ENCODE measurements around the gene GPR152.

Gene GPR152

DNA sequence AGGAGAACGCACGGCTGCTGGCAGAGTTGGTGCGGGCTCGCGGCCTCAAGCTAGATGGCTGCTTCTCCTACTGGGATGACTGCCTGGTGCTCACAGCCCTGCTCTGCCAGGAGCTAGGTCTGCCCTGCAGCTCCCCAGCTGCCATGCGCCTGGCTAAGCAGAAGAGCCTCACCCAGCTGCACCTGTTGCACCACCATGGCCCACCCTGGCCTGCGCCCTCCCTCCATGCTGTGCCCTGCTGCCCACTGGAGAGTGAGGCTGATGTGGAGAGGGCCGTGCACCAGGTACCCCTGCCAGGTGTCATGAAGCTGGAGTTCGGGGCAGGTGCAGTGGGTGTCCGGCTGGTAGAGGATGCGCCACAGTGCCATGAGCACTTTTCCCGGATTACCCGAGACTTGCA lies 29.1 kb downstream of the GPR152 start:
- no peak for DNase-seq

DNA sequence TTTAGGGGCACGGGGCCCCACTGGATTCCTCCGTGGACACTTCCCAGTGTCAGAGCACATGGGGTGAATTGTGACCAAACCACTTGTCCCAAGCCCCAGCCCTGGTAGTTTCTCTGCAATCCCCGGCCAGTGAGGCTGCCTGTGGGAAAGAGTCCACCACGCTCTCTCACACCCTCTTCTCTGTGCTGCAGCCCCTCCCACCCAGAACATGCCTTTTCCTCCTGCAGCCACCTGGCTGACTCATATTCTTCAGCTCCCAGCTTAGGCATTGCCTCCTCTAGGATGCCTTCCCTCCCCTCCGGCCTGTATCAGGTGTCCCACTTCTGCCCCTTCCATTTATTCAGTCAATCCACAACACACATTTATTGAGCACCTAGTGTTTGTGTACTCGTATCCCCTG lies 29.6 kb downstream of the GPR152 start:
- no peak for DNase-seq

DNA sequence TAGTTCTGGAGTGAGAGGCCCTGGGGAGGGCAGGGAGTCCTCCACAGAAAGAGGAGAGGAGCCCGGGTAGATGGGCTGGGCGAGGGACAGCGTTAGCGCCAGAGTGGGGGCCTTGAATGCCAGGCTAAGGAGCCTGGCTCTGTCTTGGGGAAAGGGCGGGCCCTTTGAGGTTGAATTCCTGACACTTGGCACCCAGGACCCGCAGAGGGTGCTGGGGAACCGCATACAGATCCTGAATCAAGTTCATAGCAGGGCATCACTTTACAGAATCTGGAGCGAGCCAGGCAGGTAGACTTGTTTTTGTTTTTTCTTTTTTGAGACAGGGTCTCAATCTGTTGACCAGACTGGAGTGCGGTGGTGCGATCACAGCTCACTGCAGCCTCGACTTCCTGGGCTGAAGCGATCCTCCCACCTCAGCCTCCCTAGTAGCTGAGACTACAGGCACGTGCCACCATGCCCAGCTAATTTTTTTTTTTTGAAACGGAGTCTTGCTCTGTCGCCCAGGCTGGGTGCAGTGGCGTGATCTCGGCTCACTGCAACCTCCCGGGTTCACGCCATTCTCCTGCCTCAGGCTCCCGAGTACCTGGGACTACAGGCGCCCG lies 31.0 kb downstream of the GPR152 start:
- DNase-seq: no peak

DNA sequence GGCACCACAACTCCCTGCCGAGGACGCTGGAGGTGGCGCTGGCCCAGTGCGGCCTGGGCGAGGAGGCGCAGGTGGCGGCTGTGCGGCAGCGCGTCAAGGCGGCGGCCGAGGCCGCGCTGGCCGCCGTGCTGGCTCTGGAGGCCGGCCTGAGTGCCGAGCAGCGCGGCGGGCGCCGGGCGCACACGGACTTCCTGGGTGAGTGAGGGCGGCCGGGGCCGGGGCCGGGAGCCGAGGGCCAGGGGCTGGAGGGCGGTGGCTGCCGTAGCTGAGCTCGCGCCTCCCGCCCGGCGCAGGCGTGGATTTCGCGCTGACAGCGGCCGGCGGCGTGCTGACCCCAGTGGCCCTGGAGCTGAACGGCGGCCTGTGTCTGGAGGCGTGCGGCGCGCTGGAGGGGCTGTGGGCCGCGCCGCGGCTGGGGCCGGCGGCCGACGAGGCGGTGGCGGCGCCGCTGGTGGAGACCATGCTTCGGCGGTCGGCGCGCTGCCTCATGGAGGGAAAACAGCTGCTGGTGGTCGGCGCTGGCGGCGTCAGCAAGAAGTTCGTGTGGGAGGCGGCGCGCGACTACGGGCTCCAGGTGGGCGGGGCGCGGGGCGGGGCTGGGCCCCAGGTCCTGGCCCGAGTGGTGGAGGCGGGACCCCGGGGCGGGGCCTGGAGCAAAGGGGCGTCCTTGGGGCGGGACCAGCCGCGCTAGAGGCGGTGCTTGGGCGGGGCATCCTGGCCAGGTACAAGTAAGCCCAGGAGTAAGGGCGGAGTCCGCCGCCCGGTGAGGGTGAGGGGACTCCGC lies 31.7 kb downstream of the GPR152 start:
- peak; percentile 98 for DNase-seq

DNA sequence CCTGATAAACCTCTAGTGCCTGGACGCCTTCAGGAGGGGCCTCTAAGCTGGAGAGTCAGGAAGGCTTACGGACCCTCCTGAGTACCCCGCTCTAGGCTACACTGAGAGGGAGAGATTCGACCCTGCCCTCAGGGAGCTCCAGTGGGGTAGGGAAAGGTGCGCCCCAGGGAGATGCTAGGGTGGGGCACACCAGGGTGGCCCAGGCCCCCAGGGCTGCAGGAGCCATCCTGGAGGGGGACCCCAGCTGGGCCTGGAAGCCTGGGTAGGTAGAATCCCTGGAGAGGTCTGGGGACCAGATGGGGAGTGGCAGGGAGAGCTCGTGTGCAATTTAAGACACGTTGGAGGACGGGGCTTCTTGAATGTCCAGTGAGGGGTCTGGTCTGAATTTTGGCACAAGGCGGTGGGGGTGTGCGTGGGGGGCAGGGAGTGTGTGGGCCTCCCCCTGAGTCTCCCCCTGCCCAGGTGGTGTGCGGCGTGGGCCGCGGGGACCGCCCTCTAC lies 32.3 kb downstream of the GPR152 start:
- DNase-seq: no peak

DNA sequence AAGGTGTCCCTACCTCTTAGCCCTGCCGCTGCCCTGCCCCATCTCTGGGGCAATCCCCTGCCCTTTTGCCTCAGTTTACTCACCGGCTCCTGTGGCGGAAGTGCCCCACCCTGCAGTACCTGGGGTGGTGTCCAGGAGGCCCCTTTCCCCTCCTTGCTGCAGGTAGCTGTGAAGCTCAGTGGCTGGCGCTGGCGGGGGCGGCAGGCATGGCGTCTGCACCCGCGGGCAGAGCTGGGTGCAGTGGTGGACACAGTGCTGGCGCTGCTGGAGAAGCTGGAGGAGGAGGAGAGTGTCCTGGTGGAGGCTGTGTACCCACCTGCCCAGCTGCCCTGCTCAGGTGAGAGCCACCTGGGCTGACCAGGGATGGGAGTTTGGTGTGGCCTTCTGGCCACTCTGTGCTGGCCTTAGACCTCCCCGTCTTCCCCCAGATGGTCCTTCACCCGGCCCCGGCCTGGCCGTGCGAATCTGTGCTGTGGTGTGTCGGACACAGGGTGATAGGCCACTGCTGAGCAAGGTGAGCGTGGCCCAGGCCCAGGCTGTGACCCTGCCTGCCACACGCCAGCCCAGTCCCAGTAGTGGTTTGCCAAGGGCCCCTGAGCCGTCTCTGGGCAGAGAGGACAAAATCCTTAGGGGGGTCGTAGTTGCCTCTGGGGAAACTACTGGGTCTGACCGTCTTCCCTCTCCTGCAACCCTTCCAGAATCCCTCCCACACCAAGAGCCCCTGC lies 33.0 kb downstream of the GPR152 start:
- no peak for DNase-seq

DNA sequence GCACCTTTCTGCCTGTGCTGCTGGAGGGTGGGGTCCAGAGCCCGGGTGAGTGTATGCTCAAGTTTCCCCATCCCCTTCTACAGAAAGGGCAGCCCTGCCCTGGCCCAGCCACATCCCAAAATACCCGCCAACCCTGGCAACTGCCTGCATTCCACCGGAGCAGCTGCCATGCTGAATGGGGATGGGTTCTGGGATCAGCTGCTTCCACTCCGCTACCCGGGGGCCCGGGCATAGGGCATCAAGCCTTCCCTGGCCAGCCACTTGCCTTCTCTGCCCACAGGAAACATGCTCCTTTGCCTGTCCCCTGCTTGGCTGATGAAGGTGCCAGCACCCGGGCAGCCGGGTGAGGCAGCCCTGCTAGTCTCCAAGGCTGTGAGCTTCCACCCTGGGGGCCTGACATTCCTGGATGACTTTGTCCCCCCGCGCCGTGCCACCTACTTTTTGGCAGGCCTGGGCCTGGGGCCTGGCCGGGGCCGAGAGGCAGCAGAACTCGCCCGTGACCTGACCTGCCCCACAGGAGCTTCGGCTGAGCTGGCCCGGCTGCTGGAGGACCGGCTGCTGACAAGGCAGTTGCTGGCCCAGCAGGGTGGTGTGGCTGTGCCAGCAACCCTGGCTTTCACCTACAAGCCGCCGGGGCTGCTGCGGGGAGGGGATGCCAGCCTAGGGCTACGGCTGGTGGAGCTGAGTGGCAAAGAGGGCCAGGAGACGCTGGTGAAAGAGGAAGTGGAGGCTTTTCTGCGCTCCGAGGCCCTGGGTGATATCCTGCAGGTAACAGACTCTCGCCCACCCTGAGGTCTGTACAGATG lies 33.9 kb downstream of the GPR152 start:
- DNase-seq: no peak

DNA sequence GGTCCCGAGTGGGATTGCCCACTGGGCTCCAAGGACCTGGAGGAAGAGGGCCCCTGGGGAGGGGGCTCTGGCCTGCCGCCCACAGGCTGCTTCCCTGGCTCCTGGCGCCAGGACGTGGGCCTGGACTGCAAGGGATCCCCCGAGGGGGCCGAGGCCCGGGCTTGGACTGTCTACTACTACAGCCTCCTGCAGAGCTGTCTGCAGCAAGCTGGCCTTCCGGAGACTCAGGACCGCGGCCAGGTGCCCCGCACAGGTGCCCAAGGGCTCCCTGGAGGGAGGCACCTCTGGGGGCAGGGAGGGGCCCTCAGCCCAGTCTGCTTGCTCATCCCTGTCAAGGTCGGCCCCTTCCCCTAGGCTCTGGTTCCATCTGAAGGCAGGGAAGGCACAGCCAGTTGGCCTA lies 35.1 kb downstream of the GPR152 start:
- DNase-seq: no peak

DNA sequence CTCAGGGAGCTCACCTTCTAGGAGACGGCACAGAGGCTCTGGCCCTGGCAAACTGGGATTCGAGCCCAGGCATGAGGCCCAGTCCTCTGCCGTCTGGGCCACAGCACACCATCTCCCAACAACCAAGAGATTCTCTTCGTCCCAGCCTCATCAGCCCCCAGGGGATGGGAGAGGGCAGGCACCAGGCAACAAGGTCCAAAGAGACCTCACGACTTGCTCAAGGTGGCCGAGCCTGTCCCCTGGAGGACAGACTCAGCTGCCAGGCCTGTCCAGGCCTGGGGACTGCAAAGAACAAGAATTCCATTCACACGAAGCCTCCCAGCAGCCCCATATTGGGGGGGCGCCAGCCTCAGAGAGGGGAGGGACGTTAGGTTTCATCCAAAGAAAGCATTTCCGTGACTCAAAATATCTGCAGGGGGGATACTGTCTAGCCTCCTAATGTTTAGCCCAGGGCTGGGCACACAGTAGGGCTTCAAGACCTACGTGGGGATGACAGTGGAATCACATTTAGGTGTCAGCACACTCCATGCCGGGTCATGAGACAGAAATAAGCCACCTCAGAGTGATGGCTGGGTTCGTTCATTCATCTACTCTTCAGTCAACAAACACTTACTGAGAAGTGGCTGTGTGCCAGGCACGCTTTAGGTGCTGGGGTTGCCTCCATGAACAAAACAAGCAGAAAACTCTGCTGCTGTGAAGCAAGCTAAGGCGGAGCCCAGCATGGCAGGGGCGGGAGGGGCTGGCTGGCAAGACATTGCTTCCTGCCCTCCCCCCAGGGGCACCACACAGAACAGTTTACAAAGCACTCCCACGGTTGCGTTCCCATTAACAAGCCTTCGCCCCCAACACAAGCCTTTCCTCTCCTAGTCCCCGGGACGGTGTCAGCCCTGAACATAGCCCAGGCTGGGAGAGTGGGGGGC lies 35.9 kb downstream of the GPR152 start:
- DNase-seq: no peak

DNA sequence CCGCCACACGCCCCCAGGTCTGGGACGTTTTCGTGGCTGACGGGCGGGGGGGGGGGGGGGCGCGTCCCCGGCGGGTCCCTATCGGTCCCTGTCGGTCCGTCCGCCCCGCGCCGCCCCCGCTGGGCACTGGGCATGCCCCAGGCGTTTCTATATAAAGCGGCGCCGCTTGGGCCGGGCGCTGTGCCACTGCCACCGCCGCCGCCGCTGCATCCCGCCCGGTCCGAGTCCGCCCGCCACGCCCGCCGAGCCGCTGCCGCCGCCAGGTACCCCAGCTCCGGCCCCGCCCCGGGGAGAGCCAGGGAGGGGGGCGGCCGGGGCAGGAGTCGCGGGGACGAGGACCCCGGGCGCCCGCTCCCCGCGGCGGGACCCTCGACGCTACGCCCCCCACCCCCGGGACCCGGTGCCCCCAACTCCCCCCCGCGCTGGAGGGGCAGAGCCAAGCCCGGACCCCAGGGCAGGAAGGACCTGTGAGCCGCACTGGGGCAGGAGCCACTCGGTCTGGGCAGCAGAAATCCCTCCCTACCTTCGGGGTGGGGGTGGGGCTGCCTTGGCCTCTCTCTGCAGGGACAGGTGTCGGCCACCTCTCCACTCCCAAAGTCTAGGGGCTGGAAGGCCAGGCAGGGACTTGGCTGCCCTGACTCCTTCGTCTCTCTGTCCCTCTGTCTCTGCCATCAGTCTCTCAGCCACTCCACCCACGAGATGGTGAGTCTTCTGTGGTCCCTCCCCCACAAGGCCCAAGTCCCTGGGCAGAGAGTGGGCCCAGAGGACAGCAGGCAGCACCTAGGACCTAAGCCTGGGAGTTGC lies 36.8 kb downstream of the GPR152 start, which contains the start of gene CARNS1:
CARNS1 (plus strand) TSS at position 178 of the 804 bp plus-strand sequence; CDS start at position 700, 522 bp downstream.
- DNase-seq: no peak

DNA sequence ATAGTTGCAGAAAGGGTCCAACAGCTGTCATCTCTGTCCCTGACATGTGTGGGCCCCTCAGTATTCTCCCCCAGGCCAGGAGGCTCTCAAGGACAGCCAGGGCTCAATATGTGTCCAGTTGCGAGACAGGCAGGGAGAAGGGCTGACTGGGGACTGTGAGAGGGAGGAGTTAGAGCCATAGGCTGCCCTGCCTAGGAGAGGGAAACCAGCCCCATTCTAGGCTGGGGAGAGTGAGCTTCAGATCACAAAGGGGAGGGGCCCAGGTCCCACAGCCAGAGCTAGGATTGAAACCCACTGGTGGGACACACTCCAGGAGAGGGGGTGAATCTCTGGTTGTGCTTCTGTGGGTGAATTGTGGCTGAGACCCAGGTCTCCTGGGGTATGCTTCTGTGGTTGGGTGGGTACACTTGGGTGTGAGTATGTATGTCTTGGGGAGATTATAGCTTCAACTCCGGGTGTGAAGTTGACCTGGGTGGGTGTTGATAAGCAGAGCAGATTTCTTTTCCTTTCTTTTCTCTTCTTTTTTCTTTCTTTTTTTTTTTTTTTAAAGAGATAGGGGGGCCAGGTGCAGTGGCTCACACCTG lies 39.2 kb downstream of the GPR152 start:
- no peak for DNase-seq

DNA sequence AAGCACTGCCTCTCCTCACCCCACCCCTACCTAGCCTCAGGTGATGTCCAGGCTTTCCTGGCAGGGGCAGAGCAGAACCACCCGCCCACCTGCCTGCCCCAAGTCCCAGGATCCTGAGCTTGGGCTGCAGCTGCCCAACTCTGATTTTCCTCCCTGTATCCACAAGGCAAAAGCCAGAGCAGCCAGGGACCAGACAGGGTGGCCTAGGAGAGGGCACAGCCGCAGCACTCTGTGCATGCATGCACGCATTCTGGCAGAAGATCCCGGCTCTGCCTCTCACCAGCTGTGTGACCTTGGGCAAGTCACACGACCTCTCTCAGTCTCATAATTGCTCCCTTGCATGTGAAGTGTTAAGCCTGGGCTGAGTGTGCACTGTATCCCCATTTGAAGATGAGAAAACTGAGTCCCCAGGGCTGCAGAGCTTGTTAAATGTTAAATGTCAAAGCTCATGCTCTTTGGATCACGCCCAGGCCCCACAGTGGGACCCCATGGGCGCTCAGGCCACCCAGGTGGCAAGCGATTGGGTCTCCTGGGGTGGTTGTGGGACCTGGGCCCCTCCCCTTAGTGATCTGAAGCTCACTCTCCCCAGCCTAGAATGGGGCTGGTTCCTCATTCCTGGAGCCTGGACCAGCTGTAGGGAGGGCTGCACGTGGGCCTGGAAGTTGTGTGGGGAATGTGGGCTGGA lies 39.9 kb downstream of the GPR152 start:
- no peak for DNase-seq

DNA sequence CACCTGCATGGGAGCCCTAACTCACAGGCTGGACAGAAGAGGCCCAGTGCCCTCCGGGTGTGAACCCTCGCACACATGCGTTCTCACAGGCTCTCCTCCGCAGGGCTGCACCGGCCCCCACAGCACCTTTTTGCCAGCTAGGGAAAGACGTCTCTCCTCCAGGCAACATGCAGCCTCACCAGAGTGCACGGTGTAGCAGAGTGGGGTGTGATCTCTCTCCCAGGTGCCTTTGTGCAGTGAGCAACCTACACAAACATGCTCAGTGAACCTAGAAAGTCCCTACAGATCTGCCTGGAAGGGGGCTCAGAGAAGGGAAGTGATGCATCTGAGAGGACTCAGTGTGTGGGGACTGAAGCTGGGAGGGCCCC lies 40.8 kb downstream of the GPR152 start:
- no peak for DNase-seq

DNA sequence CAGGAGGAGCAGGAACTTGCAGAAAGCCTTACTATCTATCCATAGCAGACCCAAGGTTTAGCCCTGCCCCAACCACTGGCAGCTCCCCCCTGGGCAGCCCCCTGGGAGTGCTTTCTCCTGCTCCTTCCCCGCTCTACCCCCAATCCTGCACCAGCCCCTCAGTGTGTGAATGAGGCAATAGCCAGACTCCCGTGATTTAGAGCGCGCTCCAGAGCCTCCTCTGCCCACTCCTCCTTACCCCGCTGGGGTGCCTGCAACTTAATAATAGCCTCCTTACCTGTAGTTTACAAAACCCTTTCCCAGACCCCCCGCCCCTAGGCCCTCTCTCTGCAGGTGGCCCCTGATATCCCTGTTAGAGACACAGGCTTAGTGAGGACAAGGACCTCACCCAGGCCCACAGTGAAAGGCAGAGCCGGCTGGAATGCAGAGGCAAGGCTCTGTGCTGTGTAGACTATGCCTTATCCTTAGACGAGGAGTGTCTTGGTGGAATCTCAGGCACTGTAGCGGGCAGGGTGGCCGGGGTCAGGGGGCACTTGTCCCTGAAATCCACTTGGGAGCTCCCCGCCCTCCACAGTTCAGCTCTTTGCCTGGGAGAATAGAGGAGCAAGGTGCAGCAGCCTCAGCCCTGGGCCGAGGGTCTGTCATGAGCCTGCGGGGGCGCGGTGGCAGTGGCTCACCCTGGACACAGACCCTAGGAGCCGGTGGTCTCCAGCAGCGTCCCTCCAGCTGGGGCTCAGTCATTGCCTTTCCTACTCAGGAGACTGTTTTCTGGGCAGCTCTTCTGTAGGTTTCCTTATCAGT lies 41.3 kb downstream of the GPR152 start:
- DNase-seq: no peak

DNA sequence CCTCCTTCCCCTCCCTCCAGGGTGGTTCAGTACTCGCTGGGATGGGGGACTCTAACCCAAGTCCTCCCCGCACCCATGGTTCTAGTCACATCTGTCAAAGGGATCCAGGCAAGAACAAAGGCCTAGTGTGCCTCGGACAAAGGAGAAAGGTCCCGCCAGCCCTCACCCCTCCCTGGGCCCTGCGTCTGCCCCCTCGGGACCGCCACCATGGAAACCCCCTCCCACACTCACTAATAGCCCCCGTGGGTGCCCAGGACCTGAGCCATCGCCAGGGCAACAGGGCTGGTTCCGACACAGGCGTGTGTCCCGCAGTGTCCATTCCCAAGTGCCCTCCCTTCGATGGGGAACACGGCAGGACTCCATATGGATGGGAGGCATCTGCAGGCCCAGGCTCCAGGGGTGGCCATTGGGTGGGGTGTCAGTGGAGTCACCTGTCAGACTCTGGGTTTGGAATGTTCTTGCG lies 42.1 kb downstream of the GPR152 start:
- no peak for DNase-seq

DNA sequence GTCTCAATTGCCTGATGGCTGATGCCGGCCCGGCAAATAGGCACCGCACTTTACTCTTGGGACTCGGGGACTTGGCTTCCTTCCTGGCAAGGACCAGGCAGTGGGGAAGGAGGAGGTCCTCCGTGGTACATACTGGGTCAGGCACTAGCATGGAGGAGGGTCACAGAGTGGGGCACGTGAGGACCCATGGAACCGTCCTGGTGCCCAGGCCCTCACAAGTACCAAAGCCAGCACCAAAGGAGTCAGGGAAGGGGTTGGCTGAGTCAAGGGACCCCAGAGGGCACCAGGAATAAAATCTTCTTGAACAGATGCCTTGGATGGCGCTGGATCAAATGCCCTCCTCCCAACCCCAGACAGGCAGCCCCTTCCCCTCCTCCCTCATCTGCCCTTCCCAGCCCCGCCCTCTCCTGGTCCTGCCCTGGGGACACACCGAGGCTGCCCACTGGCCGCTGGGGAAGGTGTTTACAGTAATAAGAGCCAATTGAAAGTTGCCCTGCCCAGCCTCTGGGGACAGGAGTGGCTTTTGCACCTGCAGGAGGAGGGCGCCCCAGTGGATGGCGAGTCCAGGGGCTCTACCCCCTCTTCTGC lies 42.7 kb downstream of the GPR152 start:
- no peak for DNase-seq

DNA sequence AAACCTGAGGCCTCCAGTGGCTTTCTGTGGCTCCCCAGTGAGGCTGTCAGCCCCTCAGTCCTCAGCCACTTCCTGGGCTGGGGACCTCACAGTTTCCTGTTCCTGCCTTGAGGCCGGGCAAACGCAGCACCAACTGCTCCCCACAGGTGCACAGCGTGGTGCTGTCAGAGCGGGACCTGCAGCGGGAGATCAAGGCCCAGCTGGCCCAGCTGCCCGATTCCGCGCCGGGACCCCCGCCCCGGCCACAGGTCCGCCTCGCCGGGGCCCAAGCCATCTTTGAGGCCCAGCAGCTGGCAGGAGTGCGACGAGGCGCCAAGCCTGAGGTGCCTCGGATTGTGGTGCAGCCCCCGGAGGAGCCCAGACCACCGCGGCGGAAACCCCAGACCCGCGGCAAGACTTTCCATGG lies 43.3 kb downstream of the GPR152 start:
- DNase-seq: peak; percentile 89

DNA sequence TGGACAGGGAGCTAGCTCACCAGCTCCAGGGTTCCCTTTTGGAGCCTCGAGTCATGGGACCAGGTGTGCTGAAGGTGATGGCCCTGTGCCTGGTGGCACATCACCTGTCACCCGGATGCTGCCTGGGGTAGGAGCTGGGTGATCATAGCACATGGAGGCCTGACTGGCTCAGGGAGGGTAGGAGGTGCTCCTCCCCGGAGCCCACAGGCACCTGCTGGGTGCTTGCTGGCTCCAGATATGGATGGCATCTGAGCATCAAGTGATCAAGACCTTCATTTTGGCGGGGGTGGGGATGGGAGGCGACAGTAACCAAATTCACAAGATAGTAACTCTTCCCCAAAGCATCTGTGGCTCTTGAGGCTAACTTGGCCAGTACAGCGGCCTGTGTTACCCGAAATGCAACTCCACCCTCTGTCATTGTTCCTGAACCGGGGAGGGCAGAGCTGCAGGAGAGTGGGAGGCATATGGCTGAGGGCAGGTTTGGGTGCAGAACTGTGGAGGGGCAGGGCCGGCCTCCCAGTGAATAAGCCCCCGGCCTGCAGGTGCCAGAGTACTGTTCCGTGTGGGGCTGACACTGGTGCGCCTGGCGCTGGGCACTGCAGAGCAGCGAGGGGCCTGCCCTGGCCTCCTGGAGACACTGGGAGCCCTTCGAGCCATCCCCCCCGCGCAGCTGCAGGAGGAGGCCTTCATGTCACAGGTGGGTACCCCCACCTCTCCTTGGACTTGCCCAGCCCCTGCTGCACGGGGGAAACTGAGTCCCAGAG lies 43.9 kb downstream of the GPR152 start:
- DNase-seq: peak; percentile 46
